Cardiac muscle cell (in vitro differentiated cells and primary cell): ENCODE measurements around the gene TCERG1L. TPM values are rescaled to one million over a fixed set of nuclear protein-coding genes. Genes with fewer than 3 reads are reported as not detected.

ENCODE experiments used
- DNase-seq, 2 donors: peaks; one replicate each; pipeline versions ENCODE4 v3.0.0 to v3.0.0-alpha.2; 2010 to 2017; ENCODE audit warnings: low read depth in 1 of 2, low spot score in 1 of 2
- H3K27ac ChIP-seq: fragments of 200-600 bp; sonication (generic); 2 replicates; pipeline ENCODE4 v1.5.1; 2016
- H3K27me3 ChIP-seq: fragments of 200-600 bp; sonication (generic); 2 replicates; pipeline ENCODE4 v1.6.0; 2016; ENCODE audit warnings: control low read depth
- H3K36me3 ChIP-seq: fragments of 200-600 bp; sonication (generic); 2 replicates; pipeline ENCODE4 v1.5.1; 2016; ENCODE audit warnings: control low read depth
- H3K4me1 ChIP-seq: fragments of 200-600 bp; sonication (generic); 2 replicates; pipeline ENCODE4 v1.8.1; 2017; ENCODE audit warnings: low read depth, mild to moderate bottlenecking, mixed run types
- H3K4me3 ChIP-seq: fragments of 200-600 bp; sonication (generic); 2 replicates; pipeline ENCODE4 v1.5.1; 2016; ENCODE audit warnings: mild to moderate bottlenecking
- H3K9me3 ChIP-seq: fragments of 200-600 bp; sonication (generic); 2 replicates; pipeline ENCODE4 v1.5.1; 2017; ENCODE audit warnings: low read depth, mild to moderate bottlenecking, control low read depth
- CTCF ChIP-seq: IDR thresholded peaks from 2 replicates; pipeline ENCODE4 v1.5.1; 2012; ENCODE audit warnings: low read depth, mild to moderate bottlenecking, low read length
- polyA plus RNA-seq: library from polyadenylated mRNA; unstranded; fragments of >200 nt; fragmentation: Nextera tagmentation; extraction: Ambion mirVana; gene quantifications from 2 replicates; pipeline ENCODE4 v1.2.1, GENCODE V29; 2016
- total RNA-seq: library from RNA; depleted of rRNA; stranded (reverse); fragments of >200 nt; gene quantifications from 2 replicates; pipeline ENCODE4 v1.2.3, GENCODE V29; 2016

The TCERG1L gene
- total and polyA plus RNA-seq, 2 experiments from 2014 or later = 0.12 to 1.9 TPM

- H3K9me3 ChIP-seq = no peaks in the 10 kb centered on the region
- H3K36me3 ChIP-seq = no peaks in the 10 kb centered on the region
- DNase-seq = no peak
- H3K4me3 ChIP-seq = no peak overlapping the region
- peaks cover 27% of the 10 kb centered on the region for H3K4me1 ChIP-seq
- H3K27me3 ChIP-seq = no peaks in the 10 kb centered on the region
- H3K27ac ChIP-seq = peak overlapping the region; percentile 52
- TF ChIP-seq CTCF = no peak
Measured at GRCh38 chr10:131251146-131251541, 60.4 kb downstream of the TCERG1L start.

- H3K4me1 ChIP-seq = peaks cover 27% of the 10 kb centered on the region
- DNase-seq = peak in 1 of 2 donors; percentile 28
- H3K9me3 ChIP-seq = no peaks in the 10 kb centered on the region
- H3K4me3 ChIP-seq = no peak overlapping the region
- TF ChIP-seq CTCF = no peak
- H3K27ac ChIP-seq = peak overlapping the region; percentile 52
- H3K27me3 ChIP-seq = no peaks in the 10 kb centered on the region
- no peaks in the 10 kb centered on the region for H3K36me3 ChIP-seq
Measured at GRCh38 chr10:131250454-131251145, 60.9 kb downstream of the TCERG1L start.

GRCh38 chr10:131249955-131250344, 61.6 kb downstream of the TCERG1L start:
- no peaks in the 10 kb centered on the region for H3K36me3 ChIP-seq
- peaks cover 27% of the 10 kb centered on the region for H3K4me1 ChIP-seq
- DNase-seq = peak in 1 of 2 donors; percentile 49
- no peak overlapping the region for H3K4me3 ChIP-seq
- no peaks in the 10 kb centered on the region for H3K27me3 ChIP-seq
- H3K9me3 ChIP-seq = no peaks in the 10 kb centered on the region
- H3K27ac ChIP-seq = peak overlapping the region; percentile 52
- no peak for TF ChIP-seq CTCF

- H3K36me3 ChIP-seq = no peaks in the 10 kb centered on the region
- H3K9me3 ChIP-seq = no peaks in the 10 kb centered on the region
- H3K4me3 ChIP-seq = no peak overlapping the region
- peak overlapping the region; percentile 52 for H3K27ac ChIP-seq
- no peak for DNase-seq
- no peaks in the 10 kb centered on the region for H3K27me3 ChIP-seq
- H3K4me1 ChIP-seq = peaks cover 27% of the 10 kb centered on the region
- TF ChIP-seq CTCF = no peak
Measured at GRCh38 chr10:131249238-131249954, 62.1 kb downstream of the TCERG1L start.

GRCh38 chr10:131248376-131249165, 63.0 kb downstream of the TCERG1L start:
- Histone ChIP-seq H3K27me3 (no peaks in the 10 kb centered on the region), H3K36me3 (no peaks in the 10 kb centered on the region), H3K27ac (no peak overlapping the region), H3K4me3 (no peak overlapping the region), H3K4me1 (peaks cover 27% of the 10 kb centered on the region), H3K9me3 (no peaks in the 10 kb centered on the region)
- TF ChIP-seq CTCF = no peak
- DNase-seq = no peak
